HK-2 (cell line): ENCODE measurements around the gene SCAMP2.
"Not testable (repeated sequence)": the region's sequence is repeated elsewhere in the genome, so short reads cannot be mapped to it uniquely, and the experiment has no call there.

Source experiments
- DNase-seq: peaks from one replicate; pipeline ENCODE4 v3.0.0-alpha.2; 2018; ENCODE audit not compliant: unreplicated experiment

SCAMP2 gene

GRCh38 chr15:74873036-74873755, at the start of gene SCAMP2:
Gene SCAMP2, minus strand, starts transcription at chr15:74873365. Its CDS starts 110 bp downstream, at chr15:74873255.
- peak; percentile 85 for DNase-seq

- DNase-seq = no peak
Observed at GRCh38 chr15:74920456-74920855, 47.3 kb upstream of the SCAMP2 start.

- DNase-seq = no peak
Observed at GRCh38 chr15:74917676-74918075, 44.5 kb upstream of the SCAMP2 start.

- not testable (repeated sequence) for DNase-seq
Observed at GRCh38 chr15:74913799-74914198, 40.6 kb upstream of the SCAMP2 start.

GRCh38 chr15:74913041-74913440, 39.9 kb upstream of the SCAMP2 start:
- DNase-seq = no peak

GRCh38 chr15:74908635-74909034, 35.5 kb upstream of the SCAMP2 start:
- DNase-seq = no peak

- no peak for DNase-seq
Observed at GRCh38 chr15:74907163-74907870, 34.2 kb upstream of the SCAMP2 start.

GRCh38 chr15:74906450-74907162, 33.4 kb upstream of the SCAMP2 start, which contains the start of gene FAM219B:
Gene FAM219B, minus strand, starts transcription at chr15:74906851. Its CDS starts 51 bp downstream, at chr15:74906800.
- DNase-seq = peak; percentile 78

- DNase-seq = peak; percentile 33
Observed at GRCh38 chr15:74906067-74906449, 32.9 kb upstream of the SCAMP2 start.

- DNase-seq = no peak
Observed at GRCh38 chr15:74904190-74904805, 31.1 kb upstream of the SCAMP2 start.

- DNase-seq = no peak
Observed at GRCh38 chr15:74903676-74904075, 30.5 kb upstream of the SCAMP2 start.

- DNase-seq = no peak
Observed at GRCh38 chr15:74902295-74903075, 29.3 kb upstream of the SCAMP2 start.

GRCh38 chr15:74901612-74902063, 28.5 kb upstream of the SCAMP2 start:
- peak; percentile 47 for DNase-seq

GRCh38 chr15:74897300-74897701, 24.1 kb upstream of the SCAMP2 start:
- no peak for DNase-seq

GRCh38 chr15:74896316-74896715, 23.2 kb upstream of the SCAMP2 start:
- DNase-seq = no peak

GRCh38 chr15:74895830-74896229, 22.7 kb upstream of the SCAMP2 start:
- DNase-seq = no peak

- DNase-seq = not testable (repeated sequence)
Observed at GRCh38 chr15:74894383-74894782, 21.2 kb upstream of the SCAMP2 start.

GRCh38 chr15:74893627-74894026, 20.5 kb upstream of the SCAMP2 start:
- no peak for DNase-seq

- DNase-seq = no peak
Observed at GRCh38 chr15:74892931-74893330, 19.8 kb upstream of the SCAMP2 start.

GRCh38 chr15:74892313-74892712, 19.1 kb upstream of the SCAMP2 start:
- DNase-seq = no peak

- no peak for DNase-seq
Observed at GRCh38 chr15:74891469-74891868, 18.3 kb upstream of the SCAMP2 start.
